Stimulated activated CD8-positive, alpha-beta memory T cell treated with anti-CD3 and anti-CD28 coated beads, Interleukin-12 subunit alpha, Interleukin-12 subunit beta, amount 100 ng/mL, for 24 hours (primary cell): Measurements from ENCODE around the gene ASMTL.
"Not testable (repeated sequence)": the region's sequence is repeated elsewhere in the genome, so short reads cannot be mapped to it uniquely, and the experiment has no call there.

Experiments
- DNase-seq: peaks from one replicate; pipeline ENCODE4 v3.0.0-alpha.2; 2020; ENCODE audit errors: extremely low read depth

ASMTL gene

GRCh38 chrX:1388651-1389050 lies 64.1 kb downstream of the ASMTL start:
- no peak for DNase-seq

GRCh38 chrX:1387141-1387776 lies 65.5 kb downstream of the ASMTL start:
- no peak for DNase-seq

- no peak for DNase-seq
Observed at GRCh38 chrX:1386338-1387127, 66.2 kb downstream of the ASMTL start.

- no peak for DNase-seq
Observed at GRCh38 chrX:1385253-1386223, 67.2 kb downstream of the ASMTL start.

GRCh38 chrX:1384658-1385252 lies 68.0 kb downstream of the ASMTL start:
- no peak for DNase-seq

GRCh38 chrX:1380672-1381233 lies 72.0 kb downstream of the ASMTL start:
- DNase-seq: no peak

- DNase-seq: no peak
Observed at GRCh38 chrX:1378306-1378759, 74.4 kb downstream of the ASMTL start.

- no peak for DNase-seq
Observed at GRCh38 chrX:1368385-1368698, 84.4 kb downstream of the ASMTL start.

- not testable (repeated sequence) for DNase-seq
Observed at GRCh38 chrX:1366363-1366762, 86.3 kb downstream of the ASMTL start.

GRCh38 chrX:1361910-1362309 lies 90.8 kb downstream of the ASMTL start:
- no peak for DNase-seq

GRCh38 chrX:1361275-1361674 lies 91.4 kb downstream of the ASMTL start:
- no peak for DNase-seq

GRCh38 chrX:1360171-1360570 lies 92.5 kb downstream of the ASMTL start:
- no peak for DNase-seq

GRCh38 chrX:1359477-1359873 lies 93.2 kb downstream of the ASMTL start:
- DNase-seq: no peak

- DNase-seq: no peak
Observed at GRCh38 chrX:1358793-1359476, 93.8 kb downstream of the ASMTL start.

GRCh38 chrX:1357993-1358392 lies 94.7 kb downstream of the ASMTL start:
- no peak for DNase-seq

- DNase-seq: no peak
Observed at GRCh38 chrX:1355131-1356046, 97.3 kb downstream of the ASMTL start.

- no peak for DNase-seq
Observed at GRCh38 chrX:1354036-1355019, 98.4 kb downstream of the ASMTL start.
